HG03432 (cell line): Measurements from ENCODE around the gene RNU6-1.

Source experiments
- ATAC-seq: cut with Tn5 transposase; IDR thresholded peaks from one replicate; pipeline ENCODE4 v1.9.1; 2021; ENCODE audit warnings: mild to moderate bottlenecking, moderate library complexity; ENCODE audit not compliant: unreplicated experiment

The RNU6-1 gene

DNA sequence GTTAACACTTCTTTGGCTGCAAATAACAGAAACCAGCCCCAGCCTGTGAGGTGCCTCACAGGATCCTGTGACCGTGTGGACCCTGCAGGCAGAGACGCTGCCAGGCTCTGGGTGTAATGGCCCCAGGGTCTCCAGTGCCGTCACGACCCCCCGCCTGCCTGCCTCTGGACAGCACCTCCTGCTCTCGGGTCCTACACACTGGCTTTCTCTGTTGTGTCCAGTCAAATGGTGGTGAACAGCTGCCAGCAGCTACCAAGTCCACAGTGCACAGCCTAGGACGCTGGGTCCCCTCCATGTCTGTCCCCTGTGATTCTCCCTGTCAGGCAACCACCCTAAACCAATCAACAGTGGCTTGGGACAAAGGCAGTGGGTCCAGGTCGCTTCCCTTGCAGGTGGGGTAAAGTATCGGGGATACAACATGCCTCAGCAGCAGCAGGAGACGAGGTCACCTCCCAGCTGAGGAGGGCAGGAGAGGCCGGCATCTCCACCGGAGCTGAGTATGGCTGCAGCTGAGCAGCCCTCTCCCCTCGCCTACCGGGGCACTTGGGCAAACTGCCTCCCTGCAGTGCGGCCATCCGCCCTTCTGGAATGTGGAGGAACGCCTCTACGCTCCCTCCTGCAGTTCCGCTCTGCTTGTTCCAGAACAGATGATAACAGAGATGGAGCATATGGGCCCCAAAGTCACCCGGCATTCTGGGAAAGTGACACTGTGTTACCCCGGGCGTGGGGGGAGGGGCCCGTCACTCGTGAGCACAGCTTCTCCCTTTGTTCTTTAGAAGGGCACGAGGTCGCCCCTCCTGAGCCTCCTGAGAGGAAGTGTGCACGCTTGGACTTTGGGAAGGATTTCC is 35.6 kb downstream of the RNU6-1 start:
- ATAC-seq = no peak

DNA sequence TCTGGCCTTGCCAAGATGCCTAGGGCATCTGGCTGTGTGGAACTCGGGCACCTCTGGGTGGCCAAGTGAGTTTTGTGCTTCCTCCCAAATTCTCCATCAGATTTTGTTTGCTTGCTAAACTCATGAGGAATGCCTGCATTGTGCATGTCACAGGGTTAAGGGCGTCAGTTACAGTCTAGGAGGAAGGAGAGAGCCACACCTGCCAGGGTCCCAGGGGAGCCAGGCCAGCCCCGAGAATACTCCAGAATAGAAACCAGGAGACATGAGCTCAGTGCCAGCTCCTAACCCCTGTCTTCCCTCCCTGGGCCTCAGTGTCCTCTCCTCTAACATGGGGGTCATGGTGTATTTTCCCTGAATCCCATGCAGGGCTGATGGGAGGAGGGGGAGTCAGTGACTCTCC is 36.5 kb downstream of the RNU6-1 start:
- ATAC-seq = no peak

DNA sequence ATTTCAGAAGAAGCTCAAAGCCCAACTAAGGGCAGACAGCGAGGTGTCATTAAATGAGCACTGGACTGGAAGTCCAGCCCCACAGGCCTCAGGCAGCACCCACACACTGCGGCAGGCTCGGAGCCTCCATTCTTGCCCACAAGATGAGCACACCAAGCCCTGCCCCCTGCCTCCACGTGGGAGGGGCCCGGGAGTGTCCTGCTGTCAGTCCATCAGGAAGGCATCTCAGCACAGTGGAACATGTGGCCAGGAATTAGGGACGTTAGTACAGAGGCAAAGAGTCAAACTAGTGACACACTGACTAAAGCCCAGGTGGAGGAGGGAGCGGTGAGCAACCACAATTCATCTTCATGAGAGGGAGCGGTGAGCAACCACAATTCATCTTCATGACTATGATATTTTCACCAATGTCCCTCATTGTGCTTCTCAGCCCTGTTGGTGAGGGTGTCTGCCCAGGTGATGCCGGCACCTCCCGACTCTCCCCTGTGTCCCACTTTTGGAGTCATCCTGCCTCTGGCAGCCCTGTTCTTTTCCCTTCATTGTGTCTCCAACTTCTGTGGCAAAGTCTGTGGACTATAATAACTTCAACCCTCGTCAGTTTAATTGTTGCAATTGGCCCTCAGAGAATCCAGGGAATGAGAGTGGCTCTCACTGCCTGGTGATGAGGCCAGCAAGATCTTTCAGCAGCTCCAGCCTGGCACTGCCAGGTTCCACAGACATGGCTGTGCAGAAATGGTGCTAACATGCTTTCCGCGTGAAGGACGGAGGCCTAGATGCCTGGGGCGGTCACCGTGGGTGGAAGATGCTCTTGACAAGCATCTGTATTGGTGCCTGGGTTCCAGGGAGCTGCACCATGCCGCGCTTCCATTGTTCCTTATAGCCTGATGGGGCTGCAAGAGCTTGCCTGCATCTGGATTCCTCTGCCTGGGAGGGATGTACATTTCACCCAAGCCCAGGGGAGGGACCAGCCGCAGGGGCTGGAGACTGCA is 37.6 kb downstream of the RNU6-1 start:
- ATAC-seq = no peak

DNA sequence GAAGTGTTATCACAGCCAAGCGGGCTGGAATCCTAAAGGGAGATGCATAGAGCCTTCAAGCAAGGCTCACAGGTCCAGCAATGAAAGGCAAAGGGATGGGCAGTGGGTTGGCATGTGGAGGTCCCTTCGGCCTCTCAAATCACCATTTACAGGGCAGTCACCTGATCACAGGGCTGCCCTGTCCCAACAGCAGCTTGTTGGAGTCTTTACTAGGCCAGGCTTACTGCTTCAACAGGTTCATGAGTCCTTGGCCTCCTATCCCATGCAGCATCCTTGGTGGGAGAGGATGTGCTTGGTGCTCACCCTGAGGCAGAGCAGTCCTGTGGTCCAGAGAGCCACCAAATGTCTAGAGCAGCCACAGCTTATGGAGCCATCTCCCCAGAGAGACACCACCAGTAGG is 38.7 kb downstream of the RNU6-1 start:
- no peak for ATAC-seq

DNA sequence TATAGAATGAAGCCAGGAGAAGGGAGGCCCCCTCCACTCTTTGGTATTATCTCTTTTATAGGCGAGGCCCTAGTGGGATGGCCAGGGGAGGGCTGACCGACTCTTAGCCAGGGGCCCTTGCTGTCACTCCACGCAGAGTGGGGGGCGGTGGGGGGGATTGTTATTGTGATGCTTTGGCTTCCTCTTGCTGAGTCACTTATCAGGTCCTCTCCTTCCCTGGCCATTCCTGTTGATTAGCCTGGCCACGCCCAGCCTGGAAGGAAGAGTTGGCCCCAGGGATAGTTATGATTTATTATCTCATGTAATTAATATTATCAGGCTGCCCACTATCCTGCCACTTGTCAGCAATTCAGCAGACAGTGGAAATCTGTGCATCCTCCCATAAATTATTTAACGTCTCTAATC is 40.0 kb downstream of the RNU6-1 start:
- no peak for ATAC-seq

DNA sequence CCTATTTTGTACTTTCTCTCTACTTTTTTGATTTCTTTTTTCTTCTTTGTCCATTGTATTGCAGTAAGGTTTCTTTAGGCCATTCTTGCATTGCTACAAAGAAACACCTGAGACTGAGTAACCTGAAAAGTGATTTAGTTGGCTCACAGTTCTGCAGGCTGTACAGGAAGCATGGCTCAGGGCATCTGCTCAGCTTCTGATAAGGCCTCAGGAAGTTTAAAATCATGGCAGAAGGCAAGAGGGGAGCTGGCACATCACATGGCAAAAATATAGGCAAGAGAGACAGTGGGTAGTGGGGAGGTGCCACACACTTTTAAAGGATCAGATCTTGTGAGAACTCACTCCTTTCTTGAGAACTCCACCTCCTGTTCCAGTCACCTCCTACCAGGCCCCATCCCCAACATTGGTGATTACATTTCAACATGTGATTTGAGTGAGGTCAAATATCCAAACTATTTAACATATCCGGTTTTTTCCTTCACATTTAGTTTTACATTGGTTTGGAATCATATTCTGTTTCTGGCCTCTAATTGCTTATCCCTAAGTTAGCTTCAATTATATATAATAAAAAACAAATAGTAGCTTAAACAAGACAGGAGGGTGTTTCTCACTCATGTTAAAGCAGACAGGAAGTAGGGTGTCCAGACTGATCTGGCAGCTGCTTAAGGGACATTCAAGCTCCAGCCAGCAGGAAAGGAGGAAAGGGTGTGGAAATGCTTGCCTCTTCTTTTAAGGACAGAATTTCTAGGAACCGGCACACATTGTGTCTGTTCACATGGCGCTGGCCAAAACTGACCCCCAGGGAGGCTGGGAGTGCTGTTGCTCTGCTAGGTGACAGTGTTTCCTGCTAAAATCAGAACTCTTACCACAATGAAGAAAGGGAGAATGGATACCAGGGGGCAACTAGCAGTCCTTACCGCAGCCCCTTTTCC is 43.4 kb downstream of the RNU6-1 start:
- ATAC-seq = no peak

DNA sequence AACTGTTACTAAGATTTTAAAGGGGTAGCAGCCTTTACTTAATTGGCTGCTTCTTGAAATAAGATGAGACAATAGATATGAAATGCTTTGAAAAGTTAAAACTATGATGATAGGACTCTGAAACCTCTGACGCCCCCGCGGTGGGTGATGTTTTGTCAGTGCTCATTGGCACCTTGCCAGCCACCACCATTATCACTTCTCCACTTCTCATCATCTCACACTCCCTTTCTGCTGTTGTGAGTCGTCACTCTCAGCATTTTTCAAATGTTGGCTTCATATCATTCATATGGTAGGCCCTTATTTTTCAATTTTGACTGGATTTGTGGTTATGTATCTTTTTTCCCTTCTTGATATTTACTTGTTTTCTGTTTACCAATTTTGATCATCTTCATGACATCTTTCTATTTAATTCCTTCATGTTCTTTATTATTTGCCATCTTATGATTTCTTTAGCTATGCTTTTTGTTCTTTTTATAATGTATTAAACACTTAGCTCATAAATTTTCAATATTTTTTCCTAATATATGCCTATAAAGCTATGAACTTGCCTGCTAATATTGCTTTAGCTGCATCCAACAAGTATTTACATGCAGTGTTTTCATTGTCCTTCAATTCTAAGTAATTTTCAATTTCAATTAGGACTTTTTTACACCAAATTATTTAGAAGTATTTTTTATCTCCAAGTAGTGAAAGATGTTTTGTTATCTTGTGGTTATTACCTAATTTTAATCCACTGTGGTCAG is 44.8 kb downstream of the RNU6-1 start:
- ATAC-seq = no peak

DNA sequence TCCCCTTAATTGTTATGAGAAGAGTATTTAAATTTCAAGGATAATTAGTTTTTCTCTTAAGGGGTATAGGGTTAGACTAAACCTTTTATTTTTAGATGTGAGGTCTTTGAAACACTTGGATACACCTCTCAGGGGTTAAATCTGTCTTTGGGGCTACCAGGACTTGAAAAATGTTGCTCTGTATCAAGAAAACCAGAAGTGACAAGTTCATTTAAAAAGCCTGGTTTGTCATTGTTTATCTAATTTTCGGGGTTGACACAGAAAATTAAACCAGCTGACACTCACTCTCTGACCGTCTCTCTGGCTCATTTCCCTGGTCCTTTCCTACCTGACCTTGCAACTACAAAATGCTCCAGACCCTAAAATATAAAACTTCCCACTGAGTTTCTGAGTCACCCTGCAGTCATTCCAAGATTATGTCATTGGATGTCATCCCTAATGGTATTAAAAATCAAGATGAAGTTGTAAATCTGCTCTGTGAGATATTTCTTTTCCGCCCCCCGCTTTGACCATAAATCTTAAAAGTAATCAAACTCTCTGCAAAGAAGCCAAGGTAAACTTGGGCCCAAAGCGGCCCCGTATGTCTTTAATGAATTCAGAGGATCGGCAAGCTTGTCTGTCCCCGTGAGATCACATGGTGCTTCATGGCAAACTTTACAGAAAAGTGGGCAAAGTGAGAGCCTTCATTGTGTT is 47.4 kb downstream of the RNU6-1 start:
- ATAC-seq = no peak

DNA sequence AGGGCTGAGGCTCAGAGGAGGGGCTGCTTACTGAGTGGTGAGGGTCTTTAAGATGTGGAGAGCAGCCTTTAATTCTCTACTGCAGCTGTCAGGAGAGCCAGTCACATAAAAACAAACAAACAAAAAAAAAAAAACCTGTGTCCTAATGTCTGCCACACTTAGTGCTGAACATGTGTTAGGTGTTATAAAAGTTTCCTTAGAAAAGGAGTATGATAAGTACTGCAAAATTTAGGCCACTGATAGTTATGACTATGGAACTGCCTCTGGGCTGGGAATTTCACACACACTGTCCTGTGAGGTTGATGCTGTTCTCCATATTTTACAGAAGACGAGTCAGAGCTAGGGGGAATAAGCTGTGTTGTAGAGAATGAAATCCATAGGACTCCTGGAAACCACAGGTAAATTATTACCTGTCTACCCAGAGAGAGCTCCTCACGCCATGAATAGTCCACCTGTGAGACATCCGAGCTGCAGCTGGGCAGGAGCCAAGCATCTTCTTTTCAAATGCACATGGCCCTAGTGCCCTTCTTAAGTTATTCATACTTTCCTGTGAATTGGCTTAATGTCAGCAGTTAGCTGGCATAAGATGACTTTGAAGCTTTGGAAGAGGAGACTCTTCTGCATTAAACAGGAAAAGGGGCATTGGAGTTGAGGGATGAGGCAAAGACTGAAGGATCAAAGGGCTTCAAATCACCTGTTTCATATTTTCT is 49.1 kb downstream of the RNU6-1 start:
- no peak for ATAC-seq
